Fibroblast of gingiva (primary cell): ENCODE measurements around the gene SLC12A1.

Source experiments
- DNase-seq: peaks from one replicate; pipeline ENCODE4 v3.0.0-alpha.2; 2011; ENCODE audit warnings: low read depth

The SLC12A1 gene

DNA sequence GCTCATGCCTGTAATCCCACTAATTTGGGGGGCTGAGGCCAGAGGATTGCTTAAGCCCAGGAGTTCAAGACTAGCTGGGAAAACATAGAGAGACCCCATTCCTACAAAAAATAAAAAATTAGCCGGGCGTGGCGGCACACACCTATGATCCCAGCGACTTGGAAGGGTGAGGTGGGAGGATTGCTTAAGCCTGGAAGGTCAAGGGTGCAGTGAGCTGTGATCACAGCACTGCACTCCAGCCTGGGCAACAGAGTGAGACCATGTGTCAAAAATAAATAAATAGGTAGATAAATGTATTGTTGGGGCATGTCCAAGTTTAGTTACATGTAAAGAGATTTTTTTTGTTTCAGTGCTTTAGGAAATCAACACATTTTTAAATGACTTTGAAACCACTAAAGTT is 36.4 kb downstream of the SLC12A1 start:
- DNase-seq = no peak

DNA sequence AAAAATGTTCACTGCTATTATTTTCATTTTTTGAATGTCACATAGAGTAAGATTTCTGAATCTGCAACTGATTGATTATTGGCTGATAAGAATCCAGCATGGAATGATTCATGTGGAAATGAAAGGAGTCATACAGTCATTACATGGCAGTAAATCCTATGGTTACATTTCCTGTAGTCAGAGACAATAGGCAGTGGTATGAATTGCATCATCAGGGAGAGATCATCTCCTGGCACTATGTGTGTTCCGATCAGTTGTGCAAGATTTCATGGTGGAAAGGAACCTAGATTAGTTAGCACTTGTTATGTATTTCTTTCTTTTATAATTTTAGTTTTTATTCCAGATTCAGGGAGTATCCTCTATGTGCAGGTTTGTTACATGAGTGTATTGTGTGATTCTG is 38.8 kb downstream of the SLC12A1 start:
- DNase-seq = peak; percentile 15

DNA sequence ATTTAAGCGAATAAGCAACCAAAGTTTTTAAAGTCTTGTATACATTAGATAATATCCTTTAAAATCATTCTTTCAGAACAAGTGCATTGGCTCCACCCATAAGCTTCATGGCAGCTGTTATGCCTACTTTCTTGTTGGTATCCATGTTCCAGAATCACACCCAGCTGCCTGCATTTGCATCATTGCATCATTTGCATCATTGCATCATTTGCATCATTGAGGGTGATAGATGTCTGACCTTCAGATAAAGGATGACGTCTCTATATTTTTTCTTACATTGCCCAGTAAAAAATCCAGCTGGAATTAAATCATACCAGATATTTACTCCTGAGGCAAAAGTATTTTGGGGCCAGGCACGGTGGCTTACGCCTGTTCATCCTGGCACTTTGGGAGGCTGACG is 42.3 kb downstream of the SLC12A1 start:
- no peak for DNase-seq

DNA sequence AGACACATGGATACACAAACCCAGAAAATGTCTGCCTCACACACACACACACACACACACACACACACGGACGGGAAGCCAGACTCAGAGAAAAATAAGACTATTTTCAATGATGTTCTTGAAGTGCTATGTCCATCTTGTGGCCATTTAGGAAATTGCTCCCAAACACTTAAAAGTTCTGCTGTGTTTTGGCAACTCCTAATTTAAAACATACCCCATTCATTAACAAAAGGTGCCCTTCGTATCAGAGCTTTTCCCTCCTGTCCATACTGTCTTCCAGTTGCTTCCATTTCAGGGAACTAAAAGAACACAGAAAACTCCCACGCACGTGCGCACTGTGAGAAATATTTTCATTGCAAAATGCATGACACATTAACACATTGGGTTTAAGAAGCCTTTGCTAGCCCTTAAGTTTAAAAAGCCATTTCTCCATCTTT is 44.6 kb downstream of the SLC12A1 start:
- peak; percentile 76 for DNase-seq

DNA sequence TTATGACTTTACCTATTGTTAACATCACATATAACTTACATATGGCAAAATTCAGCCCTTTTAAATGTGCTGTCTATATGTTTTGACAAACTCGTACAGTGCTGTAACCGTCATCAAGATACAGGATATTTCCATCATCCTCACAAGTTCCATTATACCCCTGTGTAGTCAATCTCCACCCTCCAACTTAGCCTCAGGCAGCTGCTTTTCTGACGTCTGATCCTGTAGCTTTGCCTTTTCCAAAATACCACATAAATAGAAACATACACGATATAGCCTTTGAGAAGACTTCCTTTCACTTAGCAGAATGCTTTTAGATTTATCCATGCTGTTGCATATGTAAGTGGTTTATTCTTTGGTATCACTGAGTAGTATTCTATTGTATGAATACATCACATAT is 47.1 kb downstream of the SLC12A1 start:
- DNase-seq = no peak

DNA sequence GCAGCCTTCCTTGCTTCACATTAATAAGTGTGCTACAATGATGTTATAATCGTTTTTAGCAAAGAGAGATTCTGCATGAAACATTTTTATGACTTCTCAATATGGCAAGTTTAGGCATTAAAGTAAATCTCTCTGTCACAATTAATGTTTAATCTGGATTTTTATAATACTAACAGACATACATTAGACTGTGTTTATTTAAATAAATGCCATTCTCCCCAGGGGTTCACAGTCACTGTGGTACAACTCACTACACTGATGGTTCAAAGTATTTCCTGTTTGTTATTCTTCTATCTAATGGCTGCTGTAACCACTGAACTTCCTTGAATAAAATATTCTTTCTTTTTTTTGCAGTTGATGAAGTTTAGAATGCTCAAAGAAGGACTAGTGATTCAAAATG is 59.0 kb downstream of the SLC12A1 start:
- no peak for DNase-seq

DNA sequence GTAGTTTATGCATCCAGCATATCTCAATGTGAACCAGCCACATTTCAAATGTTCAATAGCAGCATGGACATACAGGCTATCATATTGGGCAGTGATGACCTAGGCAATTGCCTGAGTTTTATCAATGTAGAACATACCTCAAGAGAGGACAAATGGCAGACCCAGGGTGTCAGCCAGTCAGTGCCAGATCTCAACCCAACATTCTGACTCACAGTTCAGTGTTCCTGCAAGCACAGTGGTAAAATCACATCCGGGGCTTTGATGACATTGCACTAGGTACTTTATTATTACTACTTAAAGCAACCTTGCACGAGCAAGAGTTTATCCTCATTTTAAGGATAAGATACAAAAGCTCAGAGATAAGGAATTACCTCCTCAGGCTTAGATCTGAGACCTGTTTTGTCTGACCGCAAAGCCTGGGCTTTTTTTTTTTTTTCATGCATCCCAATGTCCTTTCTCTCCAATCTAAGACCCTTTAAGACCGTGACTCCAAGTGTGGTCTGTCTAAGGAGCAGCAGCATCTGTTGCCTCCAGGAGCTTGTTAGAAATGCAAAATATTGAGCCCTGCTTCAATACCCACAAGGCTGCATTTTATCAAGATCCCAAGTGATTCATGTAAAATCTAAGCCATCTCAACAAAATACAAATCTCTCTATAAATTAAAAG is 60.1 kb downstream of the SLC12A1 start:
- DNase-seq = no peak

DNA sequence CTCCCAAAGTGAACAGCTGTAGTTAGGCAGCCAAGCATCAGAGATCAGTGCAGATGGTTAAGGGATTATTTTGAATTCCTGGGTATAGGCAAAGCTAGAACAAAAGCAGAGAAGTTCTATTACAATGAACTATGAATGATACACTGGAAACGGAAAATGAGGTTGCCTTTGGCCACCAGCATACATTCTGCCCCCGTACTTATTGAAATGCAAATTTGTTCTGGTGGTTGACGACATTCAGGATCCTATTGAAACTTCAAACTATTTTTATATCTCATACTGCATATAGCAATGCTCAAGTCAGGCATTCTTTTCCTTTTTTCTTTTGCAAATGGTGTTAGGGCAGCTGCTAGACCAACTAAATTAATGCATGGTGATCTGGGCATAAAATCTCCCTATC is 61.7 kb downstream of the SLC12A1 start:
- no peak for DNase-seq

DNA sequence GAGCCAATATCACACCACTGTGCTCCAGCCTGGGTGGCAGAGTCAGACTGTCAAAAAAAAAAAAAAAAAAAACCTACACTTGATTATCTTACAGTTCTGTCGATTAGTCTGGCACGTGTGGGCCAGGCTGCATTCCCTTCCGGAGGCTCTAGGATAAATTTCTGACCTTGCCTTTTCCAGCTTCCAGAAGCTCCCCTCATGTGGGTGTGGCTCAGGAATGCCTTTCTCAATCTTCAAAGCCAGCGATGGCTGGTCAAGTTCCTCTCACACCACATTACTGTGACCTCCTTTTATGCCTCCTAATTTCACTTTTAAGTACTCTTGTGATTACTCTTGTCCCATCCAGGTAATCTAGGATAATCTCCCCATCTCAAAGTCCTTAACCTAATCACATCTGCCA is 66.9 kb downstream of the SLC12A1 start:
- DNase-seq = no peak

DNA sequence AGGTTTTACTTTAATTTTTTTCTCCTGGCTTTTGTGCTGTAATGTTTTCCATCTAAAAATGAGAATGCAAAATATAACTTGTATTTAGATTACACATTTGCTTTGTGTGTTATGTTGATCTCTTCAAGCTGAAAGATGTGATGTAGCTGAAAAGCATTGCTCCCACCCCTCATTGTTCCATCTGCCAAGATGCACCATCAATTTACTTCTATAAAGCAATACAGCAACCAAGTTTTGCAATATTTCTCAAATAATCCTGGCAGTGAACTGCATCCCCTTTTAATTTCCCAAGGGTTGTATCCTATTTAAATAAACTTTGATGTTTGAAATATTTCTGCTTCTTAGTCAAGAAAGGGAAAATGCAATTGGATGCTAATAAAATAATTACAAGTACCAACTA is 72.6 kb downstream of the SLC12A1 start:
- DNase-seq = peak; percentile 4

DNA sequence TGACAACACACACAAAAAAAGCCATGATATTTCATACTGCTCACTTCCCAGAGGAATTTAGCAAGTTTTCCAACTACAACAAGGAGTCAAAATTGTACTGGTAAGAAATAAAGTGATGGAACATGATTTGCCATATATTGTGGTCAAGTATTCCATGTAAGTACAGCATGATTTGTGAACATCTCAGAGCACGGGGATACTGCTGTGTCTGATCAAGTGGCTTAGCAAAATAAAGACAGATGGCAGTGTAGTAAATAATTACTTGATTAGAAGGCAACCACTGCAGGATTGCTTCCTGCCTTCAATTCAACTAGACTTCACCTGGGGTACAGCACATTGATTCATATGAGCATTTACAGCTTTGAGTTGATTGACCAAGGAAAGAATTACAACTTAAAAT is 73.5 kb downstream of the SLC12A1 start:
- no peak for DNase-seq

DNA sequence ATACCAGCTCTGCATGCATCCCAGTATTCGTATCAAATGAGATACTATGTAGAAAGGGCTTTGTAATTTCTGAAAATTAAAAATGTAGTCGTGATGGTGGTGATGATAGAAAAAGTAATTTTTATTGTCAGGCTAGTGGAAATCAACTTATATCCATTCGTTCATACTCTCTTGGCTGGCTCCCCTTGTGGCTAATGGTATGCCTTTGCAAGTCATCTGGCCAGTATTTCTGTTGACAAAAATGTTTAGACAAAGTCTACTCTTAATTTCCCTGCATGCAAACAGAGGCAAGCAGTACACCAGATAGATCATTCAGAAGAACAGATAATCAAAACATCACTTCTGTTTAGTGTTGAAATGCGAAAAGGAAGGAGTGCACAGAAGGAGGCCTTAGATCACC is 75.6 kb downstream of the SLC12A1 start:
- no peak for DNase-seq

DNA sequence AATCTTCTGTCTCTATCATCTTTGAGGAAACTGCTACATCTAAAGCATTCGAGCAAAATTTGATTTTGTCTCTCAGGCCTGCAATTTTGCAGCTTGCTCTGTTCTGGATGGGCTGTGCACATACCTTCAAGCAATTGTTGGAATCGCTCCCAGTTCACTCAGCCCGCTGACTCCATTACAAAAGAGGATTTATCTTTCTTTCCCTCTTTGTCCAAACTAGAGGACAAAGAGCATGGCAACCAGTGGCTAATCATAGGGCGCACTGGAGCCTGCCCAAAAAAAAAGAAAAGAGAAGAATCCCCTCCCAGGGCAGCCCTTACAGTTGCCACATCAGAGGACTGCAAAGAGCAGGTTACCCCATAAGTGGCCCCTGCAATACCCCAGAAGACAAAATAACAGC is 76.1 kb downstream of the SLC12A1 start:
- no peak for DNase-seq

DNA sequence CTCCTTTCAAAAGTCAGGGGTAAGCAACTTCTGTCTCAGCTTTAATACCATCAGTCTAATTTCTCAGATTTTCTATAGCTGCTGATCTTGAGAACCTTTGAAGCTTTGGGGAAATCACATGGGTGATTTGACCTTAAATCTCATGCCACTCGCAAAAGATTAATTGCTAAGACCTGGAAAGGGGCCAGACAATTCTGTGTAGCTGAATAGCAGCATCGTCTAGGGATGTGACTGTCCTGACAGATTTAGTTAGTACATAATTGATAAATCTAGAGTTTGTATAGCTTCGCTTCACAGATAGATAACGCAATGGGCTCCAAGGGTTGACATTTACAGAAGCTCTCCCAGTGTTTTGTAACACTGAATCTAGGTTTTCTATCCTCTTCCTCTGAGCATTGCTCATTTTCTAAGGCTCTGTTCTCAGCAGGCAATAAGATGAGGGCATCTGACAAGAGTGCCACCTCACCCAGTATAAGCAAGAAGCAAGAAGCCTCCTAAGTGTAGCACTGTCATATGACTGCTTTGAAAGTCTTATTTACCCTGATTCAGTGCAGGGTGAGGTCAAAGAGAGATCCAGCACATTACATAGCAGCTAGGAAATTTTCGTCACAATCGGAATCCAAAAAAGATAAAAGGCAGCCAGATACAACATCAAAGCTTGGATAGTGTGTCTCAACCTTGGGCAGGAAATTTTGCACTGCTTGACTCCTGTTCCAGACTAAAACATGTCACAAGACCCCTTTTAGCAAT is 77.5 kb downstream of the SLC12A1 start:
- DNase-seq = no peak

DNA sequence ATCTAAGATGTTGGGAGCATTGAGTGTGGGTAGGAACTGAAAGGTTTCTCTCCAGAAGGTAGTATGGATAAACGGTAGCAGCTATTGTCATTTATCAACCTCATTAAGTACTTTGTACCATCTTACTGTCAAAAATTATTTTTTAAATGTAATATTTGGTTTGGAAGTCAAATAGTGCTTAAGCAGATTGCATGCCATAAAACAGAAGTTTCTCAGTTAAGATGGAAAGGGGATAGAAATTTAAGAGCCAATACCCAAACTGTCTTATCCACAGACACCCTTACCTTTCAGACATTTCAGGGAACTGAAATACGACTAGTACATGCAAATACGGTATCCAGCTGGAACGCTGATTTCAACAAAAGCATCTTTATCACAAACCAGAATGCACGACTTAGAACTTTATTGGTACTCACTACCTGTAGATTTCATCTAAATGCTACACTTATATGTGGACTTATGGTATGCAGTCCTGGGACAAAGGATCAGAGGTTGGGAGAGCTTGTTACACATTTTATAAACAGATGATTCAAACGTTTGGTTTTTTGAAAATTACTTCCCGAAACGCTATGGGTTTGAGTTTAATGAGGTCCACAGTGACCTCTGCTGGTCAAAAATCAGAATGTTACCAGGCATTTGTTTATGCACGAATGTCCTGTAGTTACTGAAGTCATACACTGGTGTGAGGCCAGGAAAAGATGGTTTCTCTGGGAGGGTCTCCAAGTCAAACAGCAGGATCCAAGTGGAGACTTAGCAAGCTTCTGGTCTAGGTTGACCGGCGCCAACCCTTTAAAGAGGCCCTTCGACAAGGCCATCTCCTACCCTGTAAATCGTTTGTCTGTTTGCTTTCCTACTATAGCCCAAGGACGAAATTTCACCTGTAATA is 79.5 kb downstream of the SLC12A1 start:
- DNase-seq = peak; percentile 76

DNA sequence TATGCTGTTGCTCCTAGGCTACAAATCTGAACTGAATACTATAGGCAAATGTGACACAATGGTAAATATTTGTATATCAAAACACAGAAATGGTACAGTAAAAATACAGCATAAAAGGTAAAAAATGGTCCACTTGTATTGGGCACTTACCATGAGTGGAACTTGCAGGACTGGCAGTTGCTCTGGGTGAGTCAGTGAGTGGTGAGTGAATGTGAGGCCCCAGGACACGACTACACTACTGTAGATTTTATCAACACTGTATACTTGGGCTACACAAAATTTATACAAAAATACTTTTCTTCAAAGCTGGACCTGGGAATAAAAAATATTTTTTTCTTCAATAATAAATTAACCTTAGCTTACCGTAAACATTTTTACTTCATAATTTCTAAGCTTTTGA is 83.5 kb downstream of the SLC12A1 start:
- no peak for DNase-seq

DNA sequence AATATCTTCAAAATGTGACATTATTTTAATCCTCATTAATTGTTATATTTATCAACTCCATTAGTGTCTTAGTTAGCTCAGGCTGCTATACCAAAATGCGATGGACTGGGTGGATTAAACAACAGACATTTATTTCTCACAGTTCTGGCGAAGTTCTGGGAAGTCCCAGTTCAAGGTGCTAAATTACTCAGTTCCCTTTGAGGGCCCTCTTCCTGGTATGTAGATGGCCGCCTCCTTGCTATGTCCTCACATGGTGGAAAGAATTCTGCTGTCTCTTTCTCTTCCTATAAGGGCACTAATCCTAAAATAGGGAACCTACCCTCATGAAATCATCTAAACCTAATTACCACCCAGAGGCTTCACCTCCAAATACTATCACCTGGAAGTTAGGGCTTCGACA is 86.4 kb downstream of the SLC12A1 start:
- DNase-seq = no peak

DNA sequence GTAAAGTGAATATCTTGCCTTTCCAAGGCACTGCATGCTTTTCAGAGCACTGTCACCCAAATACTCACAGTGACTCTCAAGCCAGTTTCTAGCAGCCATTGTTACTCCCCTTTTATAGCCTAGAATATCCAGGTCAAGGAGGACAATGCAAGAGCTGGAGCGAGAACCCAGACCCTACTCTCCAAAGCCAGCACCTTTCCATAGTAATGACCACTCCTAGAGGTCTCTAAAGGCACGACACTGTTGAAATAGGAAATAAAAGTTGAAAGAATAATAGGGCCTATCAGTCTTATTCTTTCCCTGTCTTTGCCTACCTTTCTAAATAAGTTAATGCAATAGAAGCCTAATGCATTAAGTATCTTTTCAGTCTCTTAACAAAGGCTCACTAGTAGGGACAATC is 91.6 kb downstream of the SLC12A1 start:
- DNase-seq = no peak

DNA sequence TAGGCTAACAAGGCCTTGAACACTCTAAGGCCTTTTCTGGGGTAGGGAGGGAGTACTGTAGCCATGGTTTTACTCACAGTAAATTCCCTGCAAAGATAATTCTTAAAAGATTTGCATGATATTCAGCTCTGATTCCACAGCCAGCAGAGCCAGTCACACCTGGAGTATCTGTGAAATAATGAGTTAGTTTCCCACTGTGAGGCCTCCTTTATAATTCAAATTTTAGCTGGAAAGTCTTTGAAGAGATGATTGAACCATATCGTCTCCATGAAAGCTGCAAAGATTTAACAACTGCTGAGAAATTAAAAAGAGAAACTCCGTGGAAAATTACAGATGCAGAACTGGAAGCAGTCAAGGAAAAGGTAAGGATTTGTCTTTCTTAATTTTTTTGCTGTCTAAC is 92.8 kb downstream of the SLC12A1 start:
- no peak for DNase-seq

DNA sequence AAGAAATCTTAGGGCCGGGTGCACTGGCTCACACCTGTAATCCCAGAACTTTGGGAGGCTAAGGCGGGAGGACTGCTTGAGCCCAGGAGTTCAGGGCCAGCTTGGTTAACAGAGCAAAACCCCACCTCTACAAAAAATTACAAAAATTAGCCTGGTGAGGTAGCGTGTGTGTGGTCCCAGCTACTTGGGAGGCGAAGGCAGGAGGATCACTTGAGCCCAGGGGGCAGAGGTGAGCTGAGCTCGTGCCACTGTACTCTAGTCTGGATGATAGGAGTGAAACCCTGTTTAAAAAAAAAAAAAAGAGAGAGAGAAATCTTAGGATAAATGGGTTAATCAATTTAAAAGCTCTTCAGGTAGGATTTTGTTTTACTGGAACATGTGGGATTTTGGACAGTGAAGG is 93.9 kb downstream of the SLC12A1 start:
- no peak for DNase-seq

DNA sequence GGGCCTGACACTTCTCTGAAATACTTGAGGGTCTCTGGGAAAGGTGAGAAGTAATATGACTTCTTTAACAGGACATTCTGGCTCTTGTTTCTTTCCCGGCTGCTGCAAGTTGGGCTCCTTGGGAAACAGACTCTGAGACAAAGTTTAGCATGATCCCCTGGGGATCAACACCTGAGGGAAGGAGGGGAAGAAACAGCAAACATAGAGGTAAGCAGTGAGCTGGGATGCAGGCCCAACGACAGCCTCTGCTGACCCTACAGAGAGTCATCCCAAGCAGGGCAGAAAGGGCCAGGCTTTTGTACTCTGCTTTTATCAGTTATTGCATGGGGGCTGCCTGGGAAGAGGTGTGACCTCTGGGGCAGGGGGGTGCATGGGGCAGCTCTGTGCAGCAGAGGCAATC is 98.3 kb downstream of the SLC12A1 start:
- no peak for DNase-seq

DNA sequence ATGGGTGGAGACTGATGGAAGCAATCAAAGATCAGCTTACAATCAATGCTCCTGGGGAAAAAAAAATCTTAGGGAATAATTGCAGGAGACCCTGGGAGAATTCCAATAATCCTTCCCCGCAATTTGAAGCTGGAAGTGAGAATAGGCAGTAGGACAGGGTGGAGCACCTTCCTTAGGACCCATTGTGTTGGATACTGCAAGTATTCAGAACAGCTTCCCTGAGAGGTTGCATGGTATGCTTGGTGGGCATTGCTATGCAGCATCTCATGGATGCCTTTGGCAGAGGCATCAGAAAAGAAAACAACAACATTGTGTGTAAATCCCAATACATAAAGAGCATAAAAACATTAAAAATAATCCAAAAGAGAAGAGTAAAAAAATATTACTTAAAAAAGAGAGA is 100.5 kb downstream of the SLC12A1 start:
- DNase-seq = no peak

DNA sequence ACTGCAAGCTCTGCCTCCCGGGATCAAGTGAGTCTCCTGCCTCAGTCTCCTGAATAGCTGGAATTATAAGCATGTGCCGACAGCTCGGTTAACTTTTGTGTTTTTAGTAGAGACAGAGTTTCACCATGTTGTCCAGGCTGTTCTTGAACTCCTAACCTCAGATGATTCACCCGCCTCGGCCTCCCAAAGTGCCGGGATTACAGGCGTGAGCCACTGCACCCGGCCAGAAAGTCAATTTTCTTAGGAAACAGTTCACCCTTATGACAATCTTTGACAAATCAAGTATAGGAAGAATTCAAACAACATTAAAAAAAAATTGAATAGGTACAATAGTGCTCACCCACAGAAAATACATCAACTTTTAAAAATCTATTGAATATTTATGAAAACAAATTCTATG is 101.5 kb downstream of the SLC12A1 start:
- DNase-seq = no peak
